Endothelial cell of umbilical vein (primary cell): ENCODE data around the gene SUCLG2. TPM values are rescaled to one million over a fixed set of nuclear protein-coding genes. Genes with fewer than 3 reads are reported as not detected.

Source experiments
- BruUV-seq: library from RNA; stranded (reverse); fragments of 400-500 nt; replicated peaks from 2 replicates; lab custom pipeline; 2021; lab: Mats Ljungman, UMichigan
- CTCF ChIA-PET: fragments of 300-600, 350-600 bp; sonication (Branson Sonifier 250); formaldehyde crosslinking; loops from one replicate; lab custom pipeline; 2021; ENCODE audit warnings: antibody characterized with exemption, inconsistent platforms; lab: Charles Lee
- POLR2A ChIA-PET: fragments of 300-600, 350-600 bp; sonication (Branson Sonifier 250); formaldehyde crosslinking; loops from one replicate; lab custom pipeline; 2021; ENCODE audit warnings: antibody characterized with exemption, inconsistent platforms; lab: Charles Lee
- DNase-seq: peaks from one replicate; pipeline ENCODE4 v3.0.0-alpha.2; 2011; ENCODE audit warnings: low read depth, low spot score
- FAIRE-seq: peaks from 2 replicates; lab custom pipeline; 2011; peaks lifted over from hg19 to GRCh38; lab: Jason Lieb, UNC
- H2AFZ ChIP-seq: 2 replicates; pipeline ENCODE4 v1.6.0; 2012; ENCODE audit warnings: low read depth, low read length, control low read depth, inconsistent platforms
- H3K27ac ChIP-seq: 2 replicates; pipeline ENCODE4 v1.5.1; 2011; ENCODE audit warnings: low read depth, mild to moderate bottlenecking, control low read depth, low read length, moderate library complexity; ENCODE audit not compliant: insufficient read depth
- H3K27me3 ChIP-seq, 2 experiments: 2 replicates each; pipeline versions ENCODE4 v1.6.0 to v1.6.1; 2011; ENCODE audit warnings: low read length in 2 of 2, mixed read lengths in 1 of 2; ENCODE audit not compliant: control insufficient read depth in 2 of 2, insufficient read depth in 2 of 2
- H3K36me3 ChIP-seq, 2 experiments: 2 replicates in 1 of 2; 3 replicates in 1 of 2; pipeline ENCODE4 v1.5.1; 2011; ENCODE audit warnings: low read length in 2 of 2, mild to moderate bottlenecking in 1 of 2, moderate library complexity in 1 of 2; ENCODE audit not compliant: control insufficient read depth in 2 of 2, insufficient read depth in 2 of 2; ENCODE audit errors: extremely low read depth in 1 of 2
- H3K4me1 ChIP-seq: 3 replicates; pipeline ENCODE4 v1.5.1; 2011; ENCODE audit warnings: mild to moderate bottlenecking, low read length; ENCODE audit not compliant: control insufficient read depth, insufficient read depth; ENCODE audit errors: extremely low read depth
- H3K4me2 ChIP-seq: 2 replicates; pipeline ENCODE4 v1.6.1; 2011; ENCODE audit warnings: low read length, control low read depth, mixed read lengths; ENCODE audit not compliant: insufficient read depth
- H3K4me3 ChIP-seq, 3 experiments: fragments of 200-600 bp in 1 of 3; sonication (generic), shearing (Covaris generic) in 1 of 3; replicated peaks in 1 of 3; 2 replicates each; pipeline ENCODE4 v1.5.1; 2011 to 2016; ENCODE audit warnings: control low read depth in 3 of 3, low read length in 3 of 3, mild to moderate bottlenecking in 2 of 3, inconsistent platforms in 1 of 3, low read depth in 1 of 3, moderate library complexity in 1 of 3; ENCODE audit not compliant: insufficient read depth in 1 of 3
- H3K79me2 ChIP-seq: 2 replicates; pipeline ENCODE4 v1.6.0; 2012; ENCODE audit warnings: low read length, inconsistent platforms; ENCODE audit not compliant: control insufficient read depth, insufficient read depth
- H3K9ac ChIP-seq: replicated peaks from 2 replicates; pipeline ENCODE3; 2011; ENCODE audit warnings: low read length, control low read depth; ENCODE audit not compliant: insufficient read depth; ENCODE audit errors: extremely low read depth
- H3K9me1 ChIP-seq: replicated peaks from 3 replicates; pipeline ENCODE4 v1.6.0; 2011; ENCODE audit warnings: mild to moderate bottlenecking, low read length; ENCODE audit not compliant: control insufficient read depth, insufficient read depth; ENCODE audit errors: extremely low read depth
- H3K9me3 ChIP-seq: replicated peaks from 2 replicates; pipeline ENCODE4 v1.5.1; 2012; ENCODE audit warnings: low read length, inconsistent platforms; ENCODE audit not compliant: control insufficient read depth, insufficient read depth
- H4K20me1 ChIP-seq: replicated peaks from 2 replicates; pipeline ENCODE3; 2011; ENCODE audit warnings: mild to moderate bottlenecking, low read length; ENCODE audit not compliant: control insufficient read depth, insufficient read depth; ENCODE audit errors: extremely low read depth
- FOS ChIP-seq: IDR thresholded peaks from 2 replicates; pipeline ENCODE4 v1.6.1; 2011; ENCODE audit warnings: mild to moderate bottlenecking, low read length, moderate library complexity, borderline replicate concordance; ENCODE audit not compliant: insufficient read depth
- GATA2 ChIP-seq: IDR thresholded peaks from 2 replicates; pipeline ENCODE4 v1.7.0; 2011; ENCODE audit warnings: low read depth, mild to moderate bottlenecking, moderate library complexity, mixed read lengths, low read length; ENCODE audit not compliant: insufficient read length, insufficient read depth
- JUN ChIP-seq: IDR thresholded peaks from 2 replicates; pipeline ENCODE4 v1.6.1; 2011; ENCODE audit warnings: borderline replicate concordance, low read depth; ENCODE audit not compliant: insufficient read length, insufficient read depth
- POLR2AphosphoS5 ChIP-seq: IDR thresholded peaks from 2 replicates; pipeline ENCODE4 v1.6.1; 2012; ENCODE audit warnings: low read depth, mild to moderate bottlenecking, control low read depth, low read length, moderate library complexity; ENCODE audit not compliant: insufficient read depth
- dilution Hi-C: fragments of 300-500 bp; cut with MboI; formaldehyde crosslinking; loops from one replicate; pipeline ENCODE4 v1.15.0; 2019; ENCODE audit warnings: low sequenced_read_pairs; ENCODE audit not compliant: extremely low pct_ligation_motif_present
- intact Hi-C: fragments of 100-400 bp; cut with micrococcal nuclease; formaldehyde crosslinking; loops from one replicate; pipeline ENCODE4 v1.10.0; 2022
- polyA plus RNA-seq, 4 experiments: library from polyadenylated mRNA; depleted of rRNA in 3 of 4; stranded (reverse) in 3 of 4; unstranded in 1 of 4; fragments of >200 nt; gene quantifications; 2 replicates each; pipeline versions ENCODE4 v1.2.1 to v1.2.3, GENCODE V29; 2011 to 2012; ENCODE audit warnings: missing spikeins in 1 of 4
- total RNA-seq: library from RNA; stranded (reverse); gene quantifications from 2 replicates; pipeline ENCODE4 v1.2.3, GENCODE V29; 2021

The SUCLG2 gene
- total and polyA plus RNA-seq, 2 donors (not counting 3 experiments of a cell fraction or from before 2014, with no cell fraction given) = 8.1 to 38.3 TPM

DNA sequence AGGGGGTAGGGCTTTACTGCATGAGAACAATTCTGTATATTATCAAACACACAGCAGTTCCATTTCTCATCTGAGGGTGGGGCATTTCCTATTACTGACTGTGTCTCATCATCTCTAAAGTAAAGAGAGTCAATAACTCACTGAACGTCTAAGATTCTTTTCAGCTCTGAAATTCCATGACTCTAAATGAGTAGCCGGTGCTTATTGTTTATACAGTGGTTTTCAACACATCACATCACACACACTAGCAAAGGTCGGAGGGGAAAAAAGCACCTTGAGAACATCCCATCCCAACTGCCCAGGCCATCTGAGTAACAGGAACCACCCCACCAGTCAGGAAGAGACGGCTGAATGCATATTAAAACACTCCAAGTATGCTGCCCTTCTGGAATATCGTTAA, 196.0 kb downstream of the SUCLG2 start:
- Histone ChIP-seq H4K20me1 (no peaks in the 10 kb centered on the region), H3K36me3 (no peaks in the 10 kb centered on the region), H3K4me1 (peaks cover 29% of the 10 kb centered on the region), H3K79me2 (no peaks in the 10 kb centered on the region), H3K9ac (no peak overlapping the region), H3K27ac (no peak overlapping the region), H3K4me3 (no peak overlapping the region), H2AFZ (no peak overlapping the region), H3K9me3 (no peaks in the 10 kb centered on the region), H3K4me2 (no peak overlapping the region), H3K9me1 (no peaks in the 10 kb centered on the region), H3K27me3 (no peaks in the 10 kb centered on the region)
- DNase-seq = no peak
- no peak for FAIRE-seq
- dilution Hi-C loops (no loop called here), intact Hi-C loops (no loop called here)
- ChIA-PET CTCF (no interaction called here), POLR2A (no interaction called here)
- BruUV-seq = no TSS peak
- TF ChIP-seq FOS (peak; percentile 13), POLR2AphosphoS5 (no peak)

DNA sequence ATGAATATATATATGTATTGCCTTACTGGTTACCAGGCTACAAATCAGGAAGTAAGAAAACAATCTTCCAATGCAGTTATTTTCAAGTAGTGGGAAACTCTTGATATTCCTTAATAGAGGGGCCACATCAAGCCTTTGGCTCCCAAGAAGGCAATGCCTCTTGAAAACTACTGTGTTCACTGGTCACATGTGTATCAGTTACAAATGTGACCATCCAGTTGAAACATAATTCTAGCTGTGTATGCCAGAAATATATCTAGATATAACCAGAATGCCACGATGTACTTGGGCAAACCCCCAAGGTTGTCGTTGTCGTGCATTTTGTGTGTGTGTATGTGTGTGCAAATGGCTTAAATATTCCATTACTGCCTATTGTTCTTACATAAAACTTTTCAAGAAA, 200.8 kb downstream of the SUCLG2 start:
- Histone ChIP-seq H3K9me3 (no peaks in the 10 kb centered on the region), H3K27ac (no peak overlapping the region), H4K20me1 (no peaks in the 10 kb centered on the region), H3K27me3 (no peaks in the 10 kb centered on the region), H3K4me2 (no peak overlapping the region), H3K4me1 (peaks cover 3% of the 10 kb centered on the region), H3K36me3 (no peaks in the 10 kb centered on the region), H3K9ac (no peak overlapping the region), H2AFZ (no peak overlapping the region), H3K9me1 (no peaks in the 10 kb centered on the region), H3K4me3 (no peak overlapping the region), H3K79me2 (no peaks in the 10 kb centered on the region)
- FAIRE-seq (no peak), DNase-seq (no peak)
- TF ChIP-seq JUN (no peak), GATA2 (no peak)
- CTCF ChIA-PET = no interaction called here
- BruUV-seq = no TSS peak
- intact Hi-C loops (no loop called here), dilution Hi-C loops (no loop called here)
- POLR2A ChIA-PET = no interaction called here
